Kasumi-1 (cell line): ENCODE measurements around the gene NELFB.

Source experiments
- DNase-seq, 2 experiments: peaks; one replicate each; lab custom pipeline; 2025; lab: John Stamatoyannopoulos, UW

The NELFB gene

DNA sequence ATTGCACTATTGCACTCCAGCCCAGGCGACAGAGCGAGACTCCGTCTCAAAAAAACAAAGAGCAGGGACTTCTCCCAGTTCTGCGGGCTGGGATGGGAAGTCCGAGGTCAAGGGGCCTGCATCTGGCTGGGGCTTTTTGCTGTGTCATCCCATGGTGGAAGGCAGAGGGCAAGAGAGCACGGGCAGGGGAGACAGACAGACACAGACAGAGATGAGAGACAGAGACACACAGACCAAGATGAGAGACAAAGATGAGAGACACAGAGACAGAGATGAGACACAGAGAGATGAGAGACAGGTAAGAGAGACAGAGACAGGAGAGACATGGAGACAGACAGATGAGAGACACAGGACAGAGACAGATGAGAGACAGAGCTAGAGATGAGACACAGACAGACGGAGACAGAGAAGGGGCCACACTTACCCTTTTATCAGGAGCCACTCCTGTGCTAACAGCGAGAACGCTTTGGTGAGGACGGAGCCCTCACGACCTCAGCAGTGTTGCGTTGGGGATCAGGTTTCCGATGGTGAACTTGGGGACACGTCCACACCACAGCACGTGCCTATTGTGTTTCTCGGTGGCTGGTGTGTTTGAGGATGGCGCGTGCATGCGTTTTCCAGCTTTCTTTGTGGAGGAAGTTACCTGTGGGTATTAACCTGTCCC, 13.5 kb downstream of the NELFB start:
- no peak for DNase-seq

DNA sequence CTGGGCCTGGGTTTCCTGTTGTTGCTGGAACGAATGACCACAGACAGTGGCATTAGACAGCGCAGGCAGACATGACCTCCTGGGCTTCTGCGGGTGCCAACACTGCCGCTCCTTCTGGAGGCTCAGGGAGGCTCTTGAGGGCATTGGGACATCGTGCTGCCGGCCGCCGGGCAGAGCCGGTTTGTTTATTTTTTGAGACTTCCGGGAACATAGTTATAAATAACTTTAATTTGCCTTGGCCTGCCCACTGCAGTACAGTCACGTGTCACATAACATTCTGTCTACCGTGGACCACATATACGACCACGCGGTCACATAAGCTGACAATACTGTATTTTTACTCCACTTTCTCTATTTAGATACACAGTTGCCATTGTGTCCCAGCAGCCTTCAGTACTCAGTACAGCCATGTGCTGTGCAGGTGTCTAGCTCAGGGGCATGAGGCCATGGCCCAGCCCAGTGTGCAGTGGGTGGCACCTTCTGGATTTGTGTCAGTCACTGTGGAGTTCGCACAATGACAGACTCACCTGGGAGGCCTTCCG, 14.2 kb downstream of the NELFB start:
- DNase-seq, result no peak

DNA sequence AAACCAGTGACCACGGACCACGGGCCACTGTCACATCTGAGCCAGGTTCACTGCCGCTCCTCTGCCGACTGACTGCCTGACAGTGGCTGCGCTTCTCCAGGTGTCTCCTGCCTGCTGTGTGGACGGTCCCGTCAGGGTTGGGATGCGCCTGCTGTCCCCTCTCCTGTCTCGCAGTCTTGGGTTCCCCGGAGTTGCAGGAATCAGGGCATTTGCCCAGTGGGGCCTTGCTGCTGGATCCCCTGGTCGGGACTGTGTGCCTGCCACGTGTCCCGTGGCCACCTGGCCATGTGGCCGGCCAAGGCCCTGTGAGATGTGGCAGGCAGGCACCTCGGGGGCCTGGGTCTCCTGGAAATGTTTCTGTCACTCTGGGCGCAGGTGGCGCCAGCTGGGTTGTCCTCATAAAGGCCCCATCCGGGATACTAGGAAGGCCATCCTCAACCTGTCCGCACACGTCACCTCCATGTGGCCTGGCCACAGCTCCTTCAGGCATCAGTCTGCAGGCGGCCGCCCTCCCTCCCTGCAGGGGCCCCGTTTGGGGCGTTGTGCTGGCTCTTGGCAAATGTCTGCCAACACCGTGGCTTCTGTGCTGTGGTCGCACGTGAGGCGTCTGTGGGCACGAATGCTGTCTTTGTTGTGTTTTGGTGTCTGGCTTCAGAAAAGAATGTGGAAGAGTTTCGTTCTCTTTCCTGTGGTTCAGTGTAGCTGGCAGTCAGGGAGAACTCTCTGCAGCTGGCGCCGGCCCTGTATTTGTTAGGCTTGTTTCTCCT, 16.0 kb downstream of the NELFB start:
- DNase-seq, result no peak

GRCh38 chr9:137271696-137272076, 16.6 kb downstream of the NELFB start:
- no peak for DNase-seq

DNA sequence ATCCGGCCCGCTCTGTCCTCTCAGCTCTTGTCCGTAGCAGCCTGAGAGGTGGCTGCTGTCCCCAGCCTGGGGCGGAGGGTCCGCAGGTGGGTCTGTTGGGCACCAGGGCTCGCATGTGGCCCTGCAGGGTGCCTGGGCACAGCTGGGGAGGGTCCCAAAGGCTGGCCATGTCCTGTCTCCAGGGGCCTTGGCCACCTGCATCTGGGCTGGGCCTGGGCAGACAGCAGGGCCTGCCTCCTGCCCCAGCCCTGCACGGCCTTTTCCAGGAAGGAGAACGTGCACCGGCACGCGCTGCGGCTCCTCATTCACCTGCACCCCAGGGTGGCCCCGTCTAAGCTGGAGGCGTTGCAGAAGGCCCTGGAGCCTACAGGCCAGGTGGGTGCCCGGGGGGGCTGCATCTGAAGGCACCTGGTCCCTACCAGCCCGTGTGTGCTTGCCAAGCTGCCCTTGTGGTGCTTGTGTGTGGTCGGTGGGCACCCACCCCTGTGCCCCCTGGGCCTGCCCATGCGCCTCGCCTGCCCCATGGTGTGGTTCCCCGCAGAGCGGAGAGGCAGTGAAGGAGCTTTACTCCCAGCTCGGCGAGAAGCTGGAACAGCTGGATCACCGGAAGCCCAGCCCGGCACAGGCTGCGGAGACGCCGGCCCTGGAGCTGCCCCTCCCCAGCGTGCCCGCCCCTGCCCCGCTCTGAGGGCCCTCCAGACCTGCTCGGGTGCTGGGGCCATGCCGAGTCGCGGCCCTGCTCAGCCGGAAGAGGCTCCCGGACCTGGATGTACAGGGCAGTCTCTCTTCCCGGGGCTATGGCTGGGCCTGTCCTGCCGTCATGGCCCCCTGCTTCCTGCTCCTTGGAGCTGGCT, 17.3 kb downstream of the NELFB start:
- no peak for DNase-seq

- no peak for DNase-seq
Observed at GRCh38 chr9:137273095-137273490, 18.0 kb downstream of the NELFB start.

DNA sequence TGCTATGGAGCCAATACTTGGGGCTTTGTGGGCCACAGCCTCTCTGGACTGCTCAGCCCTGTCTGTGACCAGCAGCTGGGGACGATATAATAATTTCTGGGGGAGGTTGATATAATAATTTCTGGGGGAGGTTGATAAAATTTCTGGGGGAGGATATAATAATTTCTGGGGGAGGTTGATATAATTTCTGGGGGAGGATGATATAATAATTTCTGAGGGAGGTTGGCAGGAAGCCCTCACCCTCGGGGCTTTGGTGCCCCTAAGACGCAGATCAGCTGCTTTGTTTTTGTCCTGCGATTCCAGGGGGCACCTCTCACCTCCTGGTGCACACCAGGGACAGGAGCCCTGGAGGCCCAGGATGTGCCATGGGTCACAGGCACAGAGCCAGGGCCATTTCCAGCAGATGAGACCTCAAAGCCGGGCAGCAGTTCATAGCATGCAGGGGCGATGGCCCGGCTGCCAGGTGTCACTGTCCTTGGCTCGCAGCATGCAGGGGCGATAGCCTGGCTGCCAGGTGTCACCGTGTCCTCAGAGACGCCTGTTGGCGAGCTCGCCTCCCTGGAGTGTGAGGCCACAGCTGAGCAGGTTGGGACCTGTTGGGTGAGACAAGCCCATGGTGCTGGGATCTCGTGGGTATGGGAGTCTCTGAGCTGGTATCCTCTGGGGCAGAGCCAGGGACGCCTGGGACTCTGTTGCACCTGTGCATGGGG, 18.6 kb downstream of the NELFB start:
- DNase-seq, result no peak

DNA sequence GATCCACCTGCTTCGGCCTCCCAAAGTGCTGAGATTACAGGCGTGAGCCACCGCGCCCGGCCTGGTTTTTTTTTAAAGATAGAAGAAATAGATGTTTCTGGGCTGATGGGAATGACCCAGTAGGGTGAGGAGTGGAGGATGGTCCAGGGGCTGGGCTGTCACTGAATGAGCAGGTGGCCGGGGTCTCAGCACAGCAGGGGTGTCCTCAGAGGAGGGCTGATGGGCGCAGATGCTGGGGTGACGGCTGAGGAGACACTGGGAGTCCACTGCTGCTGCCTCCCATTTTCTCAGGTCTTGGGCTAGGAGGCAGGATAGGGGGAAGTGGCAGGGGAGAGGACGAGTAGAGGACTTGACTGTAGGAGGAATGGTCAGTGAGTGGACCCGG, 20.1 kb downstream of the NELFB start:
- DNase-seq, result no peak

GRCh38 chr9:137275588-137276472, 20.7 kb downstream of the NELFB start:
- DNase-seq, result no peak

- DNase-seq, result peak; percentile 83 to 88
Observed at GRCh38 chr9:137276473-137277328, 21.6 kb downstream of the NELFB start.

- peak; percentile 76 to 85 for DNase-seq
Observed at GRCh38 chr9:137277329-137278041, 22.4 kb downstream of the NELFB start, which contains the start of gene TOR4A. TSS of gene TOR4A (plus strand) at chr9:137277726. CDS start at chr9:137278690, 964 bp downstream.

DNA sequence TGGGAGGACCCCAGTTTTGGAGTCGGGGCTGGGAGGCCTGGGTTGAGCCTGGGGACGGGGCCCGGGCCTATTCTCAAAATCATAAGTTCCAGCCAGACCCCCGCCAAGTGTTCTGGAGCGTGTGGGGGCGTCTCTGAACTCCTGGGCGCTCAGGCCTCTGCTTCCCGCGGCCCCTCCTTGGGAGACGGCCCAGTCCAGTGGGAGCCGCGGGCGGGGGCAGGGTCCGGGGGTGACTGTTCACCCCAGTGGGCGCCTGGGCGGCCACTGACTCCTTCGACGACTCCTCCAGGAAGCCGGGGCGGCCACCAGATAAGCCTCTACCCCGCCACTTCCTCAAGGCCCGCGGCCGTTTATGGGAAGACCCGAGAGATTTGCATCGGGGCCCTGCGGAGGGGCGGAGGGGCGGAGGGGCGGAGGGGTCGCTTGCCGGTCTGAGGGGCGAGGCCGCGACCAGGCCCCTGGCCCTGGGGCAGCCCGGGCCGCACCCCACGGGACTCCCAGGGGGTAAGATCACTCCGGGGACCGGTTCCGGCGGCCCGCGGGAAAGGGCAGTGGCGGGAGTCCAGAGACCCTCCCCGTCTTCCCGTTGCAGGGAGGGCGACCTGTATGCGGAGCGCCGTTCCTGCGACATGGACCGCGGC, 23.1 kb downstream of the NELFB start:
- DNase-seq, result peak; percentile 20 to 34

- no peak for DNase-seq
Observed at GRCh38 chr9:137278721-137279711, 23.9 kb downstream of the NELFB start.

DNA sequence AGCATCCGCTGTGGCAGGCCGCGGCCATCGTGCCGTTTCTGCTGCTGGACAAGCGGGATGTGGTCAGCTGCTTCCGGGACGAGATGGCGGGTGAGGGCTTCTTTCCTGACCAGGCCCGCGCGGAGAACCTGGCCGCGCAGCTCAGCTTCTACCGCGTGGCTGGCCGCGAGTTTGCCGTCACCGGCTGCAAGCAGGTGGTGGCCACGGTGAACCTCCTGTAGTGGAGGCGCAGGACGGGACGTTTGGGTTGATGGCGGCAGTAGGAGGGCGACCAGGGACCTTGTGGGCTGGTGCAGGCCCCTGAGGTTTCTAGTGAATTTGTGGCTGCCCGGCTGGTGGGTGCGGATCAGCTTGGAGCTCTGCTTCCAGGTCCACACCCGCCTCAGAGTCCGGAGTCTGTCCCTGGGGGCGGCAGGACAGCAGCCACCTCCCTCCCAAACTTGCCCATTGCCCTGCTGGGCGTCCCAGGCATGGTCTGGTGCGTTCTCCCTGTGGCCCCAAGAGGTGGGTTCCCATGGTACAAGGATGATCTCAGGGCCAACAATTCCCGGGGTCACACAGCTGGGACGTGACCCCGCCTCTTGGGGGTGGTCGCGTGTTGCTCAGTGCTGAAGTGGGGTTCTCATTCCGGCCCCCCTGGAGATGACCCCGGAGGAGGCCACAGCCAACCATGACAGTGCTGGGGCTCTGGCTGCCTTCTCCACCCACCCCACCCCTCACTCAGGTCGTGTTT, 24.8 kb downstream of the NELFB start:
- no peak for DNase-seq

DNA sequence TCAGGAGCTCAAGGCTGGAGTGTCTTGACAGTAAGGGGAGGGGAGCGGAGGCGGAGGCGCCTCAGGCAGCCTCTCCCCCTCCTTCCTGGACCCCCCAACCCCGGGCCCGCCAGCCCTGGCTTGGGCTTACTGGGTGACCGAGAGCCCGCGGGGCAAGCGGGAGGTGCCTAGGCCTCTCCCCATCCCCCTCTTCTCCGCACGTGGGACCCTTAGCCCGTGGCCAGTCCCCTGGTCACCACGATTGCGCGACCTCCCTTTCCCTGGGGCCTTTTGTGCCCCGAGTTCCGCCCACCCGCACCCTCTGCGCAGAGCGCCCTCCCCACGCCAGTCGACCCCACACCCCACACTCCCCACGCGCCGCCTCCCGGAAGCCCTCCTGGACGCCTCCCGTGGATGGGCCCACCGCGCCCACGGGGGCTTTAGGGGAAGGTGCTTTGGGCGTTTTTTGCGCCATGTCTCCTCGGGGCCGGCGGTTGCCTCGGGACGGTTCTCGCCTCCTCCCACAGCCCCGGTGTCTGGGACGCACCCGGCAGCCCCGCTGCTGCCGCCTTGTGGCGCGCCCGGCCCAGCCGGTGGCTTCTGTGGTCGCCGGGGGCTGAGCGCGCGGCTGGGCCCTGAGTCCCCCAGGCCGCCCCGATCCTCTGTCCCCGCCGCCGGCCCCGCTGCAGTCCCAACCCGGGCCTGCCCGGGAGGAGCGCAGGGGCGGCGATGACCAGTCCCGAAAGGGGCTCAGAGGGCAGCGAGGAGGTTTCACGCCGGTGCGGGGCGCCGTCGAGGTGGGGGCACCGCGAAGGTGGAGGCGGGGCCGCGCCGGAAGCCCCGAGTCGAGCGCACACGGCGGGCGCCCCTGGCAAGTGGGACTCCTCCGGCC, 25.6 kb downstream of the NELFB start:
- no peak for DNase-seq
